Hepatic stellate cell (primary cell): Measurements from ENCODE around the gene GALNT16.
"Not testable (repeated sequence)": the region's sequence is repeated elsewhere in the genome, so short reads cannot be mapped to it uniquely, and the experiment has no call there.

Experiments
- DNase-seq: peaks from one replicate; pipeline ENCODE4 v3.0.0; 2011; ENCODE audit warnings: low spot score

Gene GALNT16

DNA sequence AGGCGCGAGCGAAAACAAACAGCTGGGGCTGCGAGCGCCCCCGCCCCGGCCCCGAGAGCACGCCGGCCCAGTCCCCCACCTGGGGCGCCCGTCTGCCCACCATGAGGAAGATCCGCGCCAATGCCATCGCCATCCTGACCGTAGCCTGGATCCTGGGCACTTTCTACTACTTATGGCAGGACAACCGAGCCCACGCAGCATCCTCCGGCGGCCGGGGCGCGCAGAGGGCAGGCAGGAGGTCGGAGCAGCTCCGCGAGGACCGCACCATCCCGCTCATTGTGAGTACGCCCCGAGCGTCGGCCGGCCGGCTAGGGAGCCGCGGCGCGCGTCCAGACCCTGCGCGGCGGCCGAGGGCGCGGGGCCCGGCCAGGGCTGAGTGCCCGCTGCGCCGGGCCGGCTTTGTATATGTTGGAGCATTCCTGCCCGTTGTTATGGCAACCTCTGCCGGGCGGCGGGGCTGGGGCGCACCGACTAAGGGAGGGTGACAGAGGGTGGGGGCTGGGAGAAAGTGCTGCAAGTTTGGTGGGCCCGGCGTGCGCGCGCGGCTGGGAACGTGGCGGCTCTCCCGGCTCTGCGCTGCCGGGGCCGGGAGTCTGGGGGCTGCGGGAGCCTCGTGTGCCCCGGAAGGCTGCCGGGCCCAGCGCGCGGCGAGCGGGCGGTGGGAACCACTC, 367 bp downstream of the GALNT16 start:
- peak; percentile 45 for DNase-seq

DNA sequence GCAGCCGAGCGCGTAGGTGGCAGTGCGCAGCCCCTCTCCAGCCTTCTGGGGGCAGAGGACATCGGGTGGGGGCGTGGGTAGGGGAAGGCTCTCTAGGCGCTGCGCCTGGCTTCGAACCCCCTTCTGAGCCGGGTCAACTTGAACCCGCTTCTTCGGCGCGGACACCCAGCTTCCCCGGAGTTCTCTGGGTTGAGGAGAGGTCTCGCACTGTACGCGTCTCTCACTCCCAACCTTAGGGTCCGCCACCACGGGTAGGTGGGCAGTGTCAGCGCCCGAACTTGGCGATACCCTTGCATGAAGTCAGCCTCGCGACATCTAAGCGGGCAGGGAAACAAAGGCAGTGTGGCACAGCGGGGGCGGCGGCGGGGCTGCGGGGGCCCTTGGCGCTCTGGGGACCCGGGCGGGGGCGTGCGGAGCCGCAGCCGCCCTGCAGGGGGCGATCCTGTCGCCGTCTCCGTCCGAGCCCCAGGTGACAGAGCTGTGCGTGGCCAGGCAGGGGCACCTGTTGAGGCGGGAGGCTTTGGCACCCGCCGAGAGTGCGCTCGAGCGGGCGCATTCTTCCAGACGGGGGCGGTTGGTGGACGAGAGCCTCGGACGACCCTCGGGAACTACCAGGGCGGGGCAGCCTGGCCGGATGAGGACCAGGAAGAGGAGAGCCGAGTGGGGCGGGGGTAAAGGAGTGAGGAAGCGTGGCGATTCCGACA, 1.1 kb downstream of the GALNT16 start:
- DNase-seq: peak; percentile 45

DNA sequence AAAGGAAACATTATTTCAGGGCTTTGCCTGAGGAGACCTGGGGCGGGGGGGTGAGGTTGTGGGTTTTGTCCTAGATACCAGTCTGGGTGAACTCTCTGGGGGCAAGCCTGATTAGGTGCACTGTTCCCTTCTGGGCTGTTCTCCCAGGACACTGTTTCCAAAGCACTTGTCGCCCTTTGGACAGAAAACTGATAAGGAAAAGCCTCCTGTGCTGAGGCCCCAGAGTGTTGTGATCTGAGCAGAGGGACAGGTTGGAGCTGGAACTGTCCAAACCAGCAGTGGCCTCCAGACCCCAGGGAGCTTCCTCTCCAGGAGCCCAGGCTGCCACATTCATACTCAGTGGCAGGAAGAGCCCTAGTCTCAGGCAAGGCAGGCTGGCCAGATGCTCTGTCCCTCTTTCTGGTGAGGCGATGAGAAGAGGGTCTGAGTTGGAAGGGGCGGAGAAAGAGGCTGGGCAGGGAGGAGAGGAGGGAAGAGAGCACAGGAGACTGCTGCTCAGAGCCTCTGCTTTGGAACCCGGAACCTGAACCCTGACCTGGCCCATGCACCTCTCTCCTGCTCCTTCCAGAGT, 1.9 kb downstream of the GALNT16 start:
- peak; percentile 16 for DNase-seq

DNA sequence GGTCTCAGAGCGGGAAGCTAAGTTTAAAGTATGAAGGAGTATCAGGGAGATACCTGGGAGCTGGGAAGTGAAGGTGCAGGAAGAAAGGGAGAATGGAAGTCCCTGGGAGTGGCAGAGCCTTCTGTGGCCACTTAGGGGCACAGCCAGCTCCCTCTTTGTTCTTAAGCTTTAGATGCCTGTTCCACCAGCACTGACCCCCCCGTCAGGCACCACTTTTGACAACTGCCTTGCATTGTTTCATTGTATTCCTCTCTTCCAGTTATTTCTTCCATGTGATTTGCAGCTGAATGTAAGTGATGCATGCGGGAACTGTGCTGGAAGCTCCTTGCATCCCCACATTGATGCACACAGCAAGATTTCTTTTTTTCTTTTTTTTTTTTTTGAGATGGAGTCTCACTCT, 2.6 kb downstream of the GALNT16 start:
- no peak for DNase-seq

DNA sequence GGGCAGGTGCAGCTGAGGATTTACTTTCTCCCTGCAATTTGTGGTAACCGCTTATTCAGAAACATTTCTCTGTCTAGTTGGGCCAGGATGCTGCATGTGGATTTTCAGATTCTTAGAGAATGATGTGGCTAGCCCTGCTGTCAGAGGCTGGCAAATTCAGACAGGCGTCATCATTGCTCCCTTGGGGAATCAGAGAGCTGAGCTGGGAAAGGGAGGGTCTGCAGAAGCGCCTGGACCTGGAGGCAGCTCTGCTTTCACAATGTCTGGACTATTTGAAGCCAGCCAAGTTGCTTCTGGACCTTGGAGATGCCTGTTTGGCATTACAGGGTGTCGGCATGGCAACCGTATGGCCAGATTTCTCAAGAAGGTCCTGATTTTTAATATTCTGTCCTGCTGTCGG, 3.4 kb downstream of the GALNT16 start:
- DNase-seq: peak; percentile 97

DNA sequence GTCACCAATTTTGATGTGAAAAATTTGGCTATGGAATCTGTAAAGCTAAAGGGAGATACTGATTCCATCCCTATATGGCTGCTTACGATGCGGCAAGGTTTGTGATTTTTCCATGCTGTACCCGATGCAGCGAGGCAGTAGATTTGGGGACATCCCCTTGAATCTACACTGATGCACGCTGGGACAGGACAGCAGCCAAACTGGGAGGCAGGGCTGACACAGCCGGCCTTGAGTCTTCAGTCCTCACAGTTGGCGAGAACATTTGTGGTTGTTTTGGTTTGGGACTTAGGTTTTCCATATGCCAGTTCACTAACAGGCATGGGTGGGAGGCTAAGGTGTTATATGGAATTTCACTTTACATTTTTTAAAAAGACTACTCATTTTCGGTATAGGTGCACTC, 3.8 kb downstream of the GALNT16 start:
- no peak for DNase-seq

DNA sequence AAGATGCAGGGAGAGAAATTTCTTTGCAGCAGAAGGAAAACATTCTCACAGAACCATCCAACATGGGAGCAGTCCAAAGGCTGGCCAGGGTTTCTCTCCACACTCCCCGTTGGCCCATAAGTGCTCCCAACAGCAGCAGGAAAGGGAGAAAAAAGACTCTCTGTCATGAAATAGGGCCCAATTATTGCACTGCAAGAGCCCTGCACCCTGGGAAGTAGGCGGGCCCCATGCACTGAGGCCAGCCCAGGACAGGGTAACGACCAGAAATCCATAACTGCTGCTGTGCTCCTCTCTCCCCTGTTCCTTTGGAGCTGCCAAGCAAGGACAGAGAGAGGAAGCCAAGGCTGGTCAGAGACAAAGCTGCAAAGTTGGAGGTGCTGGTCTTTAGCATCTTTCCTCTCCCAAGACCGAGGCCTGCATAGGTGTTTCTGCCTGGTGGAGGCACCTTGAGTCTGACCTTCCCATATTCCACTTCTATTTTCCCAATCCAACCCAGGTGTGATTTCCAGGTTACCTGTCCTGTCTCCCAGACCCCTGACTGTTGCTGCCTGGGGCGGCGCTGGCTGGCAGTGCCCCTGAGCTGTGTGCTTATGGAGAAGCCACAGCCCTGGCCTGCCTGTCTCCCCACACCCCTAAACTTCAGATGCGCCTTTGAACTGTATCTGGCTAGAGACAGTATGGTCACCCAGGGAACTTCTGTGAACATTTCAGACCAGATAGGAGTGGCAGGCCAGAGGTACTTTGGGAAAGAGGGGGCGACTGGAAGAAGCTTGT, 6.8 kb downstream of the GALNT16 start:
- DNase-seq: no peak

DNA sequence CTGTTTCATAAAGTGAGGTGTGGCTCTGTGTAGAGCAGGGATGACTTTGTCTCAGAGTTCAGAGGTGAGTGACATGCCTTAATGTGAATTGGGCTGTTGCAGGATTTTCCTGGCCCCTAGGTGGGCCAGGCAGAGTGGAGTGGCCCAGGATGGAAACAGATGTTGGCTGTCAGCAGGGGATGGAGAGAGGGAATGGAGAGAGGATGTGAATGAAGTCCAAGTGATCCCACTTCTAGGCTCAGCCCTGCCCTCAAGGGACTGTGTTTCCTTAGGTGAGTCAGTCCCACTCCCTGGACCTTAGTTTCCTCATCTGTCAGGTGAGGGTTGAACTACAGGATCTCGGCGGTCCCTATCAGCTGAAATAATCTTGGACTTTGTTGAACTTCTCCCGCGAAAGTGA, 7.5 kb downstream of the GALNT16 start:
- DNase-seq: no peak

DNA sequence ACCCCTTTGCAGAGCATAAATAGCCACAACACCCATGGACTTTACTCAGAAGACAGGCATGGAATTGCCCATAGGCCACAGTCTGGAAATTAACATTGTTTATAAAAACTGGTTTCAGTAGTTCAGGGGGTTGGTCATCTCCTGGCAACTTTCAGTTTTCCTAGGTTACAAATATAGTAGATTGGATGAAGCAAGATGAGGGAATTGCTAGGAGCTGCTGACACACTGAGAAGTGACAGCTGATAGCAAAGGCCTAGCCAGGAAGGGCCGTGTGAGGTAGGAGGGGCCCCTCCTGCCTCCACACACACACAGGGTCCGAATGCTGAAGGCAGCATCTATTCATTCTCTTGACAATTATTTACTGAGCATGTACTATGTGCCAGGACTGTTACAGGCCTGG, 8.3 kb downstream of the GALNT16 start:
- peak; percentile 73 for DNase-seq

DNA sequence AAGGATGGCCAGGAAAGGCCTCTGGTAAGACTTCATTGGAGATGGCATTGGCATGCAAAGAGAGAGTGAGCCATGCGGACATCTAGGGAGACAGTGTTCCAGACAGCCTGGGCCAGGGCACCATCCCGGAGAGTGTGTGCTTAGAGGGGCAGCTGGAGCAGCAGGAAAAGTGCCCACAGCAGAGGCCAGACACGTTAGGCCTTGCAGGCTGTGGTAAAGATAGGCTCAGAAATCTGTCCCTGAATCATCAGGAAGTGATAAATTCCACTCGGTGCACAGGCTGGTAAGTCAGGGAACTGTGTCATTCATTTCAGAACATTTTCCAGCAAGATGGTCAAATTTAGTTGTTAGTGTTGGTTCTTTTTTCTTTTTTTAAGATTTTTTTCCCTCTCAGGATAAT, 8.8 kb downstream of the GALNT16 start:
- DNase-seq: peak; percentile 63

DNA sequence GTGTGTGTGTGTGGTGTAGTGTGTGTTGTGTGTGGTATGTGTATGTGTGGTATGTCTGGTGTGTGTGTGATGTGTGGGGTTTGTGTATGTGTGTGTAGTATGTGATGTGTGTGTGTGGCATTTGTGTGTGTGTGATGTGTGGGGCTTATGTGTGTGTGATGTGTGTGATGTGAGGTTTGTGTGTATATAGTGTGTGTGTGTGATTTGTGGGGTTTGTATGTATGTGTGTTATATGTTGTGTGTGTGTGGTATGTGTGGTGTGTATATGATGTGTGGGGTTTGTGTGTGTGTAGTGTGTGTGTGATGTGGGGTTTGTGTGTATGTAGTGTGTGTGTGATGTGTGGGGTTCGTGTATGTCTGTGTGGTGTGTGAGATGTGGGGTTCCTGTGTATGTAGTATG, 9.4 kb downstream of the GALNT16 start:
- DNase-seq: no peak

DNA sequence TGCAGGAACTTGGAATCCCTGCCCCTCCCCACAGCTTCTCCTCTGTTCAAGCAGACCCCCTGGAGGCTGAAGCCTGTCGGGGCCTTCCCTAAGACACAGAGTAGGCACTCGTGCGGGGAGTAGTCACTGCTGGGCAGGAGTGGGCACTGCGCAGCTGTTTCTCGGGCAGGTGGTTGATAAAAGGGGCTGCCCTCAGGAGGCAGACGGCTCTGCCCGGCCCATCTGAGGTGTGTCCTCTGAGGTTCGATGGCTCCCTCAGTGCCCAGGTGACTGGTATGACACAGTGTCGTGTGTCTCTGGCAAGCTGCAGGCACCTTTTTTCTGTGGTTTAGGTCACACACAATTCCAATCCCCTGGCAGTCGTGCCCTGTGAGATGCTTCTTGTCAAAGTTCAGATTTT, 10.1 kb downstream of the GALNT16 start:
- DNase-seq: no peak

DNA sequence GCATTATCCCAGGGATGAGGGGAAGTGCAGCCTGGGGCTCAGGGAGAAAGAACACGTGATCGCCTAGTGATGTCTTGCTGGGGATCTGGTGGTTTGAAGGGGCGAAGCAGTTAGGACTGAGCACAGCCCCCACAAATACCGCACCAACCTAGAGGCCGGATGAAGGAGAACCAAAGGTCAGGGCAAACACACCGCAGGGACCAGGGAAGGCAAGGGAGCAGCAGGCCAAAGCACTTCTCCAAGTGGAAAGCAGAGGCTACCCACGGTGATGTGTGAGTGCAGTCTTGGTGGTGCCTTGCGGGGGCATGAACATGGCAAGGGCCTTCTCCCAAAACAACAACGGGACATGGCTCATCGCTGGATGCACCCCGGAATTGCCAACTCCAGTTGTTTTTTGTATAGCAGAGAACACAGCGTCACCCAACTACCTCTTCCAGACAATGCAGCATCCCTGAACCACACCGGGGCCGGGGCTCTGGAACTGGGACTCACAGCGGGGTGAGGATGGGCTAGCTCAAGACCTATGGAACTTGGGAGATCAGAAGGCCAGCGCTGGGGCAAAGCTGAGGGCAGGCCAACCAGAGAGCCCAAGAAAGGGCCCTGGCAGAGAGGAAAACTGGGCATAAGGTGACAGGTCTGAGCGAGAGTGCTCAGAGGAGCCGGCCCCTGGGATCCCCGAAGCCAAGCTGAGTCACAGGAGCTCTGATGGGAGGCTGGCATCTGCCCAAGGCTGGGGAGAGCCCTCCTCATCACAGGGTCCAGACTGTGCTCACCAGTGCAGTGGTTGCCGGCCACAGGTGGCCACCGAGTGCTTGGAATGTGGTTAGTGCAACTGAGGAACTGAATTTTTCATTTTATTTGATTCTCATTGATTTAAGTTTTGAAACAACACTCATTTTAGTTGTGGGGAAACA, 11.1 kb downstream of the GALNT16 start:
- DNase-seq: no peak

DNA sequence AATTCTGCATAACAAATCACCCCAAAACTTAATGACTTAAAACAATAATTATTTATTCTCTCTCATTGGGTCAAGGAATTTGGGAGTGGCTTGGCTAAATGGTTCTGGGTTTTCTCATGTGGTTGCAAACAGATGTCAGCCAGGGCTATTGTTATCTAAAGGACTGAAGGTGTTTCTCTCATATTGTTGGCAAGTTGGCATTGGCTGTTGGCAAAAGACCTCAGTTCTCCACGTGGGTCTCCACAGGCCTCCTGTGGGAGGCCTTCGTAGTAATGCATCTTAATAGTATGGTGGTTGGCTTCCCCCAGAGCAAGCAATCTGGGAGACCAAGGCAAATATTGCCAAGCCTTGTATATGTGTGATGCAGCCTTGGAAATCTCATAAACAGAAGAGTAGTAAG, 14.4 kb downstream of the GALNT16 start:
- DNase-seq: no peak

DNA sequence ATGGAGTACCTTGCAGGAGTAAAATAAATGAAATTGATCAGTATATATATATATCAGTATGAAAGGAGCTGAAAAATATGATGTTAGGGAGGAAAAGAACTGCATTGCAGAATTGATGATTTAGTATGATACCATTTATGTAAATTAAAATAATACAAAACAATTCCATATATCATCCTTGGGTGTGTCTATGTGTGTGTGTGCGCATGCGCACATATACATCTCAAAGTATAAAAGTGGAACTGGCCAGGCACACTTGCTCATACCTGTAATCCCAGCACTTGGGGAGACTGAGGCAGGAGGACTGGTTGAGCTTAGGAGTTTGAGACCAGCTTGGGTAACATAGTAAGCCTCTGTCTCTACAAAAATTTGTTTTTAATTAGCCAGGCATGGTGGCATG, 15.4 kb downstream of the GALNT16 start:
- DNase-seq: no peak

DNA sequence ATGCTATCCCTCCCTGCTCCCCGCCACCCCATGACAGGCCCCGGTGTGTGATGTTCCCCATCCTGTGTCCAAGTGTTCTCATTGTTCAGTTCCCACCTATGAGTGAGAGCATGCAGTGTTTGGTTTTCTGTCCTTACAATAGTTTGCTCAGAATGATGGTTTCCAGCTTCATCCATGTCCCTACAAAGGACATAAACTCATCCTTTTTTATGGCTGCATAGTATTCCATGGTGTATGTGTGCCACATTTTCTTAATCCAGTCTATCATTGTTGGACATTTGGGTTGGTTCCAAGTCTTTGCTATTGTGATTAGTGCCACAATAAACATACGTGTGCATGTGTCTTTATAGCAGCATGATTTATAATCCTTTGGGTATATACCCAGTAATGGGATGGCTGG, 17.4 kb downstream of the GALNT16 start:
- DNase-seq: not testable (repeated sequence)

DNA sequence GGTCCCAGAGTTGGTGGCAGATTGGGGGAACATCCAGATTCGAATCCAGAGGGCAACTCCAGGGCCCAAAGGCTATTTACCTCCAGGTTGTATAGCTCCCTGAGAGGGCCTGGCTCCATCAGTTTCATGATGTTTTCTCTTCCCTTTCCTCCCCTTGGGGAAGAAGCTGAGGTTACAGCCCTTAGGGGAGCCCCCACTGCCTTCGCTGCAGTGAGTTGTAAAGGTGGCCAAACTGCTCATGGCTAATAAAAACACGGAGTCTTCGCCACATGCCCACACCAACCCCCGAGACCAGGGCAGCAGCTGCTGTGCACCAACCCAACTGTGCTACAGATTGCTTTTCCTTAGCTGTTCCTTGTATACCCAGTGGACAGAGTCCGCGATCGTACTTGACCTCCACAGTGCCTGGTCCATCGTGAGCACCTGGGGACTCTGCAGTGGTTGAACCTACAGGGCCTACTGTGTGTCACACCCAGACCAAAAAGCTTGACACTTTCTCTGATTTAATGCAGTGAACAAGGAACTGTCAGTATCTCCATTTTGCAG, 20.9 kb downstream of the GALNT16 start:
- DNase-seq: no peak

DNA sequence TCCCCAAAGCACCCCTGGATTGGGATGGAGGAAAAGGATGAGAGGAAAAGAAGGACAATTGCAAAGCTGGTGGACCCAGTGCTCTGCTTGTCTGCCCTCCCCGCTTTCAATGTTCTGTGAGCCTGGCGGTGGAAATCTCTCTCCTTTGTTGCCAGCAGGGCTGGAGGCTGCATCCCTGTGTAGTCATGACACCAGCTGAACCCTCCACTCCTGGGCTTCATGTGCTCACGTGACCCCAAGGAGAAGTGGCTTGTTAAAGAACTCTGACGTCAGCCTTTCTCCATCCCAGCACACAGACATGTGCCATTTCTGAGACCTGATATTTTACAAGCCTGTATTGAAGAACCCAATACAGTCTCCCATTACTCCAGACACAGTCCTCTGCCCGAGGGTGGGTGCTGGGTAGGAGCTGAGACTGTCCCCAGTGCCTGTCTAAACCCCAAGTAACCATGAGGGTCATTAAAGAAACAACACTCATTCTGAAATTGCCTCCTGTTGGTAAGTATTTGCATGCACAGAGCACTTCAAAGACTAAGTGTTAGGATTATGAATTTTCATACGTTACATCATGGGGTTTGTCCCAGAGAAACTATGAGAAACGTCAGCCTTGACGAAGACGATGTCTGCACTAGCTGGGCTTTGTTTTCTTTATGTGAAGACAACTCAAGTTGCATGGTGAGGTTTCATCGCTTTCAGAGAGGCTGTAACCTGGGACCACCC, 21.7 kb downstream of the GALNT16 start:
- DNase-seq: no peak

DNA sequence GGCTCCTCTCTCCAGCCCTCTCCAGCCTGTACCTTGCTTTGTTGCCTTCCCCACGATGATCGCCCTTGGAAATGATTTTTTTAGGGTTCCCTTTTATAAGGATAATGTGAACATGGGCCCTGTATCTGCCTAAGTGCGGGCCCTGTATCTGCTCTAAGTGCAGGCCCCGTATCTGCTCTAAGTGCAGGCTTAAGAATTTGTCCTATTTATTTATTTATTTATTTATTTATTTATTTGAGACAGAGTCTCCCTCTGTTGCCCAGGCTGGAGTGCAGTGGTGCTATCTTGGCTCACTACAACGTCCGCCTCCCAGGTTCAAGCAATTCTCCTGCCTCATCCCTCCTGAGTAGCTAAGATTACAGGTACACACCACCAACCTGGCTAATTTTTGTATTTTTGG, 22.5 kb downstream of the GALNT16 start:
- DNase-seq: no peak

DNA sequence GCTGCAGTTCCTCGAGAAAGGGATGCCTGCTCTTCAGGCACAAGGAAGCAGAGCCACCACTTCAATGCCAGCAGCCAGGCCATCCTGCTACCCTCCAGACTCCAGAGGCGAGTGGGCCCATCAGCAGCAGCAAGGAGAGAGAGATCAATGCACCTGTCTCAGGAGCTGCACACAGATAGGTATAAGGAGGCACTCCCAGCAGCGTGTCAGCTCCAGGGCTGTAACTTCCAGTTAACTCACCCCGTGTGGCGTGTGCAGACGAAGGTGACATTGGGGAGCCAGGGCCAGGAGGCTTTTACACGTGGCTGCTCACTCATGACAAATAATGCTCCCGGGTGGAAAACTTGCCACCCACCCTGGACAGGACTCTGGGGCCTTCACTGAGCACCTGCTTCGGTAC, 24.2 kb downstream of the GALNT16 start:
- DNase-seq: no peak
